NCI-H446 (cell line): ENCODE measurements around the gene GPX4.

Experiments
- DNase-seq, 2 experiments: peaks; one replicate each; lab custom pipeline; 2025; lab: John Stamatoyannopoulos, UW

The GPX4 gene

DNA sequence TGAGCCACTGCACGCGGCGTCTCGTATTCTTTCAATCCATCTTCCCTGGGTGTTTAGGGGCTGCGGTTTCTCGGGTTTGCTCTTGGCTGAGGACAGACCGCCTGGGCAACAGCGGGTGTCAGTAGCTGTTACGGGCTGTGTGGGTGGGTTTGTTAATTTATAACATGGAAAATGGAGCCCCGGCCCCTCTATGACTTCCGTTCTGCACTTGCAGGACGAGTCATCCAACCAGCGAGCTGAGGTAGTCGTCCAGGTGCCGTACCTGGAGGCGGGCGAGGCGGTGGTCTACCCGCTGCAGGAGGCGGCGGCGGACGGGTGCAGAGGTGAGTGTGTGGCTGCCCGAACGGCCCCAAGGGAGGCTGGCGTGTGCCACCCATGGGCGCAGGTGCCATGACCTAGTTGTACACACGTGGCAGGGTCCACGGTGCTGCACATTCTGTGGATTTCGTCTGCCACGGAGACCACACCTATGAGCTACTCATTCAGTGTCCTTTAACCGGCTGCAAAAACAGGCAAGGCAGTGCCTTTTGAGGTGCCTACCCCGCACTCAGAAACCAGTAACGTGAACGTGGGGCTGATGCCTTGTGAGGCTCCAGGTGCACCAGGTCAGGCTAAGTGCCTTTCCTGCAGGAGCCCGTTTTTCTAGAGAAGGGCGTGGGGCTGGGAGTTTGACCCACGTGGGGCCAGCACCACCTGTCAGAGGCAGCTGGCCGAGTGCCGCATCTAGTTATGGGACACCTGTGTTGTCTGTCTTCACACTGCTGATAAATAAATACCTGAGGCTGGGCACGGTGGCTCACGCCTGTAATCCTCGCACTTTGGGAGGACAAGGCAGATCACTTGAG is 19.5 kb upstream of the GPX4 start:
- DNase-seq, result no peak

DNA sequence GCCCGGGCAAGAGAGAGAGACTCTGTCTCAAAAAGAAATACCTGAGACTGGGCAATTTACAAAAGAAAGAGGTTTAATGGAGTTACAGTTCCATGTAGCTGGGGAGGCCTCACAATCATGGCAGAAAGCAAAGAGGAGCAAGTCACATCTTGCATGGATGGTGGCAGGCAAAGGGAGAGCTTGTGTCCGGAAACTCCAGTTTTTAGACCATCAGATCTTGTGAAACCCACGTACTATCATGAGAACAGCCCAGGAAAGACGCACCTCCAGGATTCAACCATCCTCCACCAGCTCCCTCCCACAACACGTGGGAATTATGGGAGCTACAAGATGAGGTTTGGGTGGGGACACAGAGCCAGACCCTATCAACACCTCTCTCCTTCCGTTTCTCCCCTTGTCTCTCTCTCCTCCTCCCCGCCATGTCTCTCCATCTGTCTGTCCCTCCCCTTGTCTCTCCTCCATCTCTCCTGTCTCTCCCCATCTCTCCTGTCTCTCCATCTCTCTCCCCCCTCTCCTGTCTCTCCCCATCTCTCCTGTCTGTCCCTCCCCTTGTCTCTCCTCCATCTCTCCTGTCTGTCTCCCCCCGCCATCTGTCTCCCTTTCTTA is 18.6 kb upstream of the GPX4 start:
- DNase-seq, result no peak

DNA sequence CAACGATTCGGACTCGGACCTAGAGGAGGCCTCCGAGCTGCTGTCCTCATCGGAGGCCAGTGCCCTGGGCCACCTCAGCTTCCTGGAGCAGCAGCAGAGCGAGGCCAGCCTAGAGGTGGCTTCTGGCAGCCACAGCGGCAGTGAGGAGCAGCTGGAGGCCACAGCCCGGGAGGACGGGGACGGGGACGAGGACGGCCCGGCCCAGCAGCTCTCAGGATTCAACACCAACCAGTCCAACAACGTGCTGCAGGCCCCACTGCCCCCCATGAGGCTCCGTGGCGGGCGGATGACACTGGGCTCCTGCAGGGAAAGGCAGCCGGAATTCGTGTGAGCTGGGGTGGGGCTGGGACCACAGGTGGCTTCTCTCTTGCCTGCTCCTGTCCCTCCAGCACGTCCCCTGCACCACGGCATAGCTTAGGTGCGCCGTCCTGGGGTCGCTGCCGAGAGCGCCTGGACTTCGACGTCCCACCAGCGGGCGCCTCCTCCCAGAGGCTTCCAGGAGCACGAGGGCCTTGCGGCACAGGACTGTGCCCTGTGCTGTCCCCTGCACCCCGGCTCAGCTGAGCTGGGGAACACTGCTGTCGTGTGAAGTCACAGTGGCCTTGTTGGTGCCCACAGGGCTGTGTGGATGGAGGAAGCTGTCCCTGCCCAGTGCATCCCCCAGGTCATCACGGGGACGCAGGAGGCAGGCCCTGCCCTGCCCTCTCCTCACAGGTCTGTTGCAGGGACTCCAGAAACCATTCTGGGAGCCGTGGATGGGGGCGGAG is 17.9 kb upstream of the GPX4 start:
- DNase-seq, result no peak

DNA sequence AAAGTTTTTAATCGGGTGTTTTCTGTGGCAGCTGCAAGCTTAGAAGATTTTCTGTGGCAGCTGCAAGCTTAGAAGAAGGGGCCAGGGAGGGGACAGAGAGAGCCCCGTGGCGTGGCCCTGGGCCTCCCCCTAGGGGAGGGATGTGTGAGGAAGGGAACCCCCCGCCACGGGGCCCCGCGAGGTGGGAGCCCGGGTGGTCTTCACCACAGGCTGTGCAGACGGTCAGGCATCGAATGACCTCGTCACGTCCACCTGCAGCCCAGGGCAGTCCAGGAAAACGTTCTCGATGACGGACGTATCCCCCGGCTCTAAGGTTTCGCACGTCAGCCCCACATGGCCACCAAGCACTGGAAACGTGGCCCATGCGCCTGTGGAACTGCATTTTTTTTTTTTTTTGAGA is 17.2 kb upstream of the GPX4 start:
- no peak for DNase-seq

DNA sequence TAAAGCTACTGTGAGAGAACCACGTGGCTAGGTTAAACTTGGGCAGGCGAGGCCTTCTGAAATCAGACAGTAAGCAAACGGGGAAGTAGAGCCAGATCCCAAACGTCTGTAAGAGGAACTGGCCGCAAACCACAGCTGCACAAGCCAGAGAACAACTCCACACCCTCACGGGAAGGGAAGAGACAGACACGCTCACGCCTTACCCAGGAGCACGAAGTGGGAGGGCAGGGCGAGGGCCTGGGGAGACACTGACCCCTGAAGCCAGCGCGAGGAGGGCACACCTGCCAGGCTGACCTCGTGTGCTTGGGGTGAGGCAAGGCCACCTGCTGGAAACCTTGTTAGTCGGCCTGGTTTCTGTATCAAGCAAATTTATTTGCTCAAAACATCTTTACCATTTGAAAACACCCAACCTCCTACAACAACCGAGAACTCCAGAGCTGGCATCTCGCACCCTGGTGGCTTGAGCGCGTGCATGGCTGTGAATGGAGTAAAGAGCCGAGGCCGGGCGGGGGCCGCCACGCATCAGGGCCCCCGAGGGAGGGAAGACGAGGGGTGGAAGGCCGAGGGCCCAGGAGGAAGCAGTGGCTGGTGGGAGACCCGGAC is 15.9 kb upstream of the GPX4 start:
- DNase-seq, result no peak

DNA sequence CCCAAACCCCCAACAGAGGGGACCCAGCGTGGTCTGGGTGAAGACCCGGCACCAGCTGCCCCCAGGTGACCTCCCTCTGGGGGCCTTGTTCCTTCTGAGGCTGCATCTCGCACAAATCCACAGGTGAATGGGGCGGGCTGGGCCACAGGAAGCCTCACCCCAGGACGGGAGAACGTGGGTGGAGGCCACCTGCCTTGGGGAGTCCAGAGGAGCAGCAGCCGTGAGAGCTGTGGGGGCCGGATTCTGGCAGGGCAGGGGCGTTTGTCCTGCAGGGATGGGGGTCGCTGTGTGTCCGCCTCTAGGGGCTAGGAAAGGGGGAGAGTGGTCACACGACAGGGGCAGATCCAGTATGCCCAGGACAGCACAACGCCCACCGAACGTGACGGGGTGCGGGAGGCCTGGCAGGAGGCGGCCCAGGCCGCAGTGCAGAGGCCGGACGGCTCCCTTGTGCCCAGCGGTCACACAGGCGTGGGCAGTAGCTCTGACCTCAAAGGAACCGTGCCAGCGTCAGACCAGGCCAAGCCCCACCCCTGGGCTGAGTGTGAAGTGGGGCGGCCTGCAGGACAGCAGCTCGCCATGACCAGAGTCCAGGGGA is 15.3 kb upstream of the GPX4 start:
- no peak for DNase-seq

DNA sequence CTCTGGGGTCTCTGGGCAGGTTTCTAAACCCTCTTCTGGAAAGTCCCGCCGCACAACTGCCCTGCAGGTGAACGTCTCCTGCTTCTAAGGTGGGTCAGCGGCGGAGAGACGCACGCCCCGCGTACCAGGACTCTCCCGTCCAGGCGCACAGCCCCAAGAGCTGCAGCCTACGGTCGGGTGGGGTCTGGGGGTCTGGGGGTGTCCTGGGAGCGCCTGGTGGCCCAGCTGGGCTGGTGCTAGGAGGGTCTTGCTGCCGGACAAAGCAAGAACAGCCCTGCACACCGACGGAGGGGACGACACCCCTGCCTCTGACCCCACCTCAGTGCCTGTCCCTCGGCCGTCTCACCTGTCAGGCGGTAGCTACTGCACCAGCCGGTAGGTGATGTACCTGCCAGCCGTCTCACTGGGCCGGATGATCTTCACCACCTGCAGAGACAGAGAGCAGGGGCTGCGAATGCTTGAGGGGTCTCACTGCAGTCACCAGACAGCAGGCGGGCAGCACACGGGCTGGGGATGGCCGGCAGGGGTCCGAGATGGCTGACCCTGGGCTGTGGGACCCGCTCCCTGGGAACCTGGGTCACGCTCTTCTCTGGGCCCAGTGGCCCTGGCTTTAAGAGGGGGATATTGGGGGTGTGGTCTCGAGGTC is 14.5 kb upstream of the GPX4 start:
- DNase-seq, result no peak

DNA sequence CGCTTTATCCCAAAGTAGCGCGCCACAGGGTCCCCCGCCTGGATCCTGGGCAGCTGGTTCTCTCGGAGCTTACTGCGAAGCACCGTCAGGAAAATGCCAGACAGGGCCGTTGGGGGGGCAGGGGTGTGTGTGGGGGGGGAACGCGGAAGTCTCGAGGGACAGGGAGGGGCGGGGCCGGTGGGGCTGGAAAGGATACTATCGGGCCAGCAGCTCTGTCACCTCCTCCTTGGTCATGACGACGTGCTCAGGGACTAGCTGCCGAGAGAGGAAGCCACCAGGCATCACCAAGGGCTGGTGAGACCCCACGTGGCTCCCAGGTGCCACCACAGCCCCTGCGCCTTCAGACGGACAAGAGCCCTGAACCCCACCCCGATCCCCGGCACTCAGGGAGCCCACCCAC is 13.9 kb upstream of the GPX4 start:
- no peak for DNase-seq

DNA sequence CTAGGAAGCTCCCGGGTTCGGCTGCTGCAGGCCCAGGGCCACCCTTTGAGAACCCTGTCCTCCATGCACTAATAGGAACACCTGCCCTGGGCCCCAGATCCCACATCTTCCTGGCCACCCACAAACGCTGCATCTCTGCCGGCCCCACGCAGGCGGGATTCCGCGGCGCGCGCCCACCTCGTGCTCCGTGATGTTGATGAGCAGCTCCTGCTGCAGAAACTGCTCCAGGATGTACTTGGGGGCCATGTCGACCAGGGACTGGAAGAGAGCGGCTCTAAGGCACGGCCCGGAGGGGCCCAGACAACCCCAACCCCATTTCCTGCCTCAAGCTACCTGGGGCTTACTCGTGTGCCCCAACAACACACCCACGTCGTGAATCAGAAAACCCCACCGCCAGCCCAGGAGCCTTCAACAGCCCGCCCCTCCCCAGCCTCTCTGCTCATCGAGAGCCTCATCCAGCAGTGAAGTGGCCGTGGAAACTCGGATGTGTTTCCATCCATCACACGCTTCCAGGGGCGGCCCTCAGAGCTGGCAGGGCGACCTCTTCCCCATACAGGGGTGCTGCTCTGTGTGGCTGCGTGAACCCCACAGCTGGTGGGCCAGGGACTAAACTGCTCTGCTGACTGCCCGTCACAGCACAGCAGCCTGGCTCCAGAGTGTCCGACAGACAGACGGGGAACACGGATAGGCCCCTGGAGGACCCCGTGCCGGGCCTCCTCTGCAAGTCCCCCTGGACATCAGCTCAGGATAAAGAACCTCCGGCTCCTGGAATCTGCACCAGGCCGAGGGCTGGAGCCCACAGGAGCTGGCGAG is 12.9 kb upstream of the GPX4 start:
- no peak for DNase-seq

DNA sequence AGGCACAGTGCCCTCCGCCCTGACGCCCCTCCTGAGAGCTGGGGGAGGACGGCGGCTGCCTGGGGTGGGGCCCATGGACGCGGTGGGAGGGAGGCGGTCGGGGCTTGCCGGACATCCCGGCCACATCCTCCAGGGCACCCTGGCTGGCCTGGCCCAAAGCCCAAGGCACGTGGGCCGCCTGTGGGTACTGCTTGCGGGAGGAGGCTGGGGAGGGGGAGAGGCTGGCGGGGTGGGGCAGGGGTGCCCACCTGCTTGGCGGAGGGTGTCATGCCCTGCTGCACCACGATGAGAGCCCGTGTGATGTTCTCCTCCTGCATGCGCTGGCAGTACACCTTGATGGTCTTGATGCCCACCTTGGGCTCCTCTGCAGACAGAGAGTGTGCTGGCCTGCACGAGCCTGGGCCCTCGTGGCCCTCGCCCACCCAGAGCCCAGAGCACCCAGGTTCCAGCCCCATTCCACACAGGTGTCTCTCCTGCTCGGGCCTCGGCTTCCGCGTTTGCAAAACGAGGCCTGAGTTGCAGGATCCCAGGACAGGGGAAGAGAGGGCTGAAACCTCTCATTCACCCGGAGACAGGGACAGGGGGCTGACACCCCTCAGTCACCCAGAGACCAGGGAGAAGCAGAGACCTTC is 12.1 kb upstream of the GPX4 start:
- no peak for DNase-seq

DNA sequence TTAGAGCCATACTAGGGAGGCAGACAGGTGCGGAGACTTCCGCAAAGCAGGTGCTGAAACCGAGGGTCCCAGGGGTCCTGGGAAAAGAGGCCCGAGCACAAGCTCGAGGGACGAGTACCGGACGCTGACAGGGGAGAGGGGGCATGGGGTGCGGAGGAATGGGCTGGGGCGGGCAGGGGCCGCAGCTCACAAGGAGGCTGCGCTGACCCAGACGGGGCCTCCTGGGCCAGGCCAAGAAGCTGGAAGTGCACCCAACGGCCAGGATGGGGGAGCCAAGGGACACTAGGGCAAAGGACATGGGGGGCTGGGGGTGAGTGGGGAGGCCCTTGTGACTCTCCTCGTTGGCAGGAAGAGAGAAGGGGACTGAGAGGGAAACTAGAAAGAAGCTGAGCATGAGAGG is 10.5 kb upstream of the GPX4 start:
- DNase-seq, result no peak

DNA sequence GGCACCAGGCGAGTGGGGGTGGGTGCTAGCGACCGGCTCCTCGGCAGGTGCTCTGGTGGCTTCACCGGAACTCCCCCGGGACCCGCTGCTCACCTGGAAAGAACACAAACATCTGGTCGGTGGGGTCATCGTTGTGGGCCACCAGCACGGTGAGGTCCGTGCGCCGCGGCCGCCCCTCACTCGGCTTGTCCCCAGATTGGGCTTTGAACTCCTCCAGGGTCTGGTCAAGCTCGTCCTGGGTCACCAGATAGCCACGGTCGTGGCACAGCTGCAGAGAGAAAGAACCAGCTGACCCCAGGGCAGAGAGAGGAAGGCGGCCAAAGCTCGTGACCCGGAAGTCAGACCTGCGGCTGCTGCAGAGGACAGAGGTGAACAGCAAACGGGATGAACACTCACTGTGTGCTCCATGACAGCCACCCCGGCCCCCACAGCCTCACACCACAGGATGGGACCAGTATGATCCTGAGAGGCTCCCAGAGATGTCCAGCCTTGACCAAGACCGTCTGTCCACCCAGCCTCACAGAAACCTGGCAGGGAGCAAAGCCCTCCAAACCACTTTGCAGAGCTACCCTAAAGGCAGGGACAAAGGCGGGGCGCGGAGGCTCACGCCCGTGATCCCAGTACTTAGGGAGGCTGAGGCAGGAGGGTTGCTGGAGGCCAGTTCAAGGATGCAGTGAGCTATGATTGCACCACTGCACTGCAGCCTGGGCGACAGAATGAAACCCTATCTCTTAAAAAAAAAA is 9.8 kb upstream of the GPX4 start:
- DNase-seq, result no peak

DNA sequence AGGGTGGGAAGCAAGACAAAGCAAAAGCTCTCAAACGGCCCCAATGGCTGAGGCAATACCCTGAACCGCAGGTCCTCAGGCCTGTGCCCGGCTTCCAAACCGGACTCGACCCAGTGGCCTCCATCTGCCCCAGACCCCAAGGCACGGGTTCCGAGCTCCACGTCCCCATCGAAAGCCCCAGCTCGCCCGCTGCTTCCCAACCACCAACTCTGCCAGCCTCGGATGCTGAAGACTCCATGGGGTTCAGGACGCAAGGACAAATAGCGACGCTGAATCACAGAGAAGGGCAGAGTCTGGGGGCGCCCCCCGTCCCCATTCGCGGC is 9.2 kb upstream of the GPX4 start:
- DNase-seq, result no peak

DNA sequence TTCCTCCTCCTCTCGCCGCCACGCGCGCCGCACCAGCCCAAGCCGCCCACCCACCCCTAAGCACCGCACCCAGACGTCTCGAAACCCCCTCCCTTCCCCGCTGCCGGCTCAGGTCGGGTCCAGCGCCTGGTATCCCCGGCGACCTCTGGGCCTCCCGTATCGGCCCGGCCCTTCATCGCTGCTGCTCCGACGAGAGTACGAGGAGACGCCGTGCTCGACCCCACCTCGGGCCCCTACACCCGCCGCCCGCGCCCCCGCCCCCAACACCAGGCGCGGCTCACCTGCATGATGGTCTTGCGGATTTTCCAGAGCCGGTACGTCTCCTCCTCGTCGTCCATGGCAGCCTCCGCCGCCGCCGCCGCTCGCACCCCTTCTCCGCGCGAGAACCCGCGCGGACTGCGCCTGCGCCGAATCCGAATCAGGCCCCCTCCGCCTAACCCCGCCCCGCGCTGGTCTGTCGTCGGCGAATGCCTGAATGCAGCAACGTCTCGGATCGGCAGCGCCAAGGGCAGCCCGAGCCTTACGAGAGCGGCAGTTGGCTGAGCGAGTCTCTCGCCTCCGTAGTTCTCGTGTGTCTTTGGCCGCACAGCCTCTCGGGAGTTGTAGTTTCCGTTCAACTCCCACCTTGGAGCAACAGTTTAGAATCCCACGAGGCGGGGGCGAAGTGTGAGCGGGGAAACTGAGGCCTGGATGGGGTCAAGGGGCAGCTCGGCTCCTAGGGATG is 8.7 kb upstream of the GPX4 start, which contains the start of gene POLR2E:
Gene POLR2E, minus strand, starts transcription at position 398 of the 724 bp plus-strand sequence. Its CDS starts 60 bp downstream, at position 338.
- DNase-seq, result peak; percentile 98 to 100

DNA sequence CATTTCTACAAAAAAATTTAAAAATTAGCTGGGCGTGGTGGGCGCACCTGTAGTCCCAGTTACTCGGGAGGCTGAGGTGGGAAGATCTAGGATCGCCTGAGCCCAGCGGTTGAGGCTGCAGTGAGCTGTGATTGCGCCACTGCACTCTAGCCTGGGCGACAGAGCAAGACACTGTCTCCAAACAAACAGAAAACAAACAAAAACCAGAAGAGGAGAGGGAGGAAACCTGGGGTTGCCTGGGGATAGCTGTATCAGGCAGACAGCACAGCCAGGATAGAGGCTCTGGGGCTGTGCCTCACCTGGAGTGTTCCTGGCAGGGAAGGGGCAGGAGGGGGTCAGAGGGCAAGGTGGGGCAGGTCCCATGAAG is 6.0 kb upstream of the GPX4 start:
- DNase-seq, result no peak

DNA sequence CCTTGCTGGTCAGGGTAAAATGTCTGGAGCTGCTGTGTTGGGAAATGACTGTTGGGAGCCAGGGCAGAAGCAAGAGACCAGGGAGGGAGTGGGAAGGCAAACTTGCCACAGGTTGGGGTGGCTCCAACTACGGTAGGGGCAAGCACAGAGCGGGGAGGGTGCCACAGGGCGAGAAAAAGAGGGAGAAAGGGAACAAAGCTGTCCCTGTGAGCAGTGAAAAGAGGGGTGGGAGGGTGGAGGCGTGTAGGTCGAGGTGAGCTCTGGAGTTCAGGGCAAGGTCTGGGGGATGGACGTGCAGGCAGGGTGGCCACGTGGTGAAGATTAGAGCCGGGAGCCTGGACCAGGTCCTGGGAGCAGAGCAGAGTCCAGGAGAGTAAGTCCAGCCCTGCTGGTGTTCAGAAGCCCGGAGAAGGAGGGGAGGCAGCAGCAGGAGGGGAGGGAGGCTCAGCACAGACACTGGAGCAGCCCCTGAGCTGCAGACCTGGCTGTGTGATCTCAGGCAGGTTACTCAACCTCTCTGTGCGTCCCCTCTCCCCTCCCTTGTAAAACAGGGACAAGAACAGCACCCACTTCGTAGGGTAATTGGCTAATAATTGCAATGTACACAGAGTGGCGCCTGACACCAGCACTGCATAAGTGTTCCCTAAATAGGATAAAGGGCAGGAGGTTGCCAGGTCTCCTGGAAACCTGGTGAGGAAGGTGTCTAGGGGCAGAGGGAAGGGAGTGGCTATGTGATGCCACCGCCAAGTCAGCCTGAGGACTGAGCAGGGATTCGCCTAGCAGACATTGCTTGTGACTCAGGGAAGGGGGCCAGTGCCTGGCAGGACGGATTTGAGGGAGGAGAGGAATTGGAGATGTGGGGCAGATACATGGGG is 5.4 kb upstream of the GPX4 start:
- DNase-seq, result no peak

DNA sequence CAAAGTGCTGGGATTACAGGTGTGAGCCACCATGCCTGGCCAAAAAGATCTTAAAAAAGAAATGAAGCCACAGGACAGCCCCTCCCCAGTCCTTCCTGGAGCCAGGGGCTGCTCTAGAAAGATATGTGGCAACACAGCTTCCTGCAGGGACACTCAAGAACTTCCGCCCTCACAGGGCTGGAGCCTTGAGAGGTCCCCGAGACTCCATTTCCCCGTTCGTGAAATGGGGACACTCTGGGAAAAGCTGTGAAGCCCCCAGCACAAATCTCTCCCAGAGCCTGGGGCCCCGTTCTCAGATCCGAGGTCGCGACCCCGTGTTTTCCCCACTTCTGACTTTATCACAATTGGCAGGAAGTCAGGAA is 2.5 kb upstream of the GPX4 start:
- no peak for DNase-seq
